HepG2 (cell line): ENCODE results near the gene USE1. TPM values are rescaled to one million over a fixed set of nuclear protein-coding genes. Genes with fewer than 3 reads are reported as not detected.

Experiments used
- IKZF1 ChIP-seq: fragments of 450-650 bp; IDR thresholded peaks from 2 replicates; pipeline ENCODE4 v1.7.1; 2016
- MTERF4 ChIP-seq: sonication (generic); formaldehyde crosslinking; IDR thresholded peaks from 2 replicates; pipeline ENCODE4 v1.8.0; 2023; ENCODE audit warnings: mild to moderate bottlenecking, missing genetic modification reagents
- PATZ1 ChIP-seq: sonication (generic); formaldehyde crosslinking; IDR thresholded peaks from 2 replicates; pipeline ENCODE4 v1.4.0; 2020; ENCODE audit warnings: missing genetic modification reagents
- PAXIP1 ChIP-seq: sonication (generic); formaldehyde crosslinking; conservative IDR thresholded peaks from 2 replicates; pipeline ENCODE4 v1.4.0; 2020; ENCODE audit warnings: mild to moderate bottlenecking, missing genetic modification reagents, moderate library complexity
- ZHX1 ChIP-seq: sonication (generic); formaldehyde crosslinking; IDR thresholded peaks from 2 replicates; pipeline ENCODE4 v1.8.1; 2022; ENCODE audit warnings: low read depth, mild to moderate bottlenecking, missing genetic modification reagents
- ZNF607 ChIP-seq: sonication (generic); formaldehyde crosslinking; IDR thresholded peaks from 2 replicates; pipeline ENCODE4 v1.5.1; 2020; ENCODE audit warnings: missing genetic modification reagents, mild to moderate bottlenecking, borderline replicate concordance
- ZNF646 ChIP-seq: sonication (generic); formaldehyde crosslinking; IDR thresholded peaks from 2 replicates; pipeline ENCODE4 v1.9.0; 2021; ENCODE audit warnings: mild to moderate bottlenecking, missing genetic modification reagents
- ZNF709 ChIP-seq: sonication (generic); formaldehyde crosslinking; IDR thresholded peaks from 2 replicates; pipeline ENCODE4 v1.5.0; 2020; ENCODE audit warnings: mild to moderate bottlenecking, missing genetic modification reagents
- ZNF784 ChIP-seq: sonication (generic); formaldehyde crosslinking; IDR thresholded peaks from 2 replicates; pipeline ENCODE4 v1.5.1; 2020; ENCODE audit warnings: missing genetic modification reagents, mild to moderate bottlenecking, borderline replicate concordance
- polyA plus RNA-seq, 8 experiments: library from polyadenylated mRNA; depleted of rRNA in 3 of 8; stranded (reverse) in 7 of 8; unstranded in 1 of 8; fragments of >200 nt; fragmentation: Illumina TruSeq in 4 of 8; extraction: Trizol in 4 of 8; gene quantifications; 2 replicates each; pipeline versions ENCODE4 v1.2.1 to v1.2.3, GENCODE V29; 2011 to 2016; ENCODE audit warnings: low read depth in 4 of 8, missing spikeins in 1 of 8, mixed read lengths in 1 of 8; ENCODE audit not compliant: insufficient read depth in 1 of 8
- total RNA-seq, 5 experiments: library from RNA; depleted of rRNA; stranded (reverse); fragments of >200 nt; fragmentation: Illumina TruSeq; extraction: Trizol; gene quantifications; 2 replicates each; pipeline ENCODE4 v1.2.3, GENCODE V29; 2016; ENCODE audit warnings: low read depth in 1 of 5

The USE1 gene
- total and polyA plus RNA-seq, 2 of the 13 experiments (the other 11 are each of a cell fraction or from before 2014, with no cell fraction given): 9.9 to 17.6 TPM

- TF ChIP-seq ZNF709 (CRISPR knock-in tag): peak; percentile 85; the same call in 1 of the 2 replicates
- TF ChIP-seq ZNF646 (CRISPR knock-in tag): 0 out of 2 replicates have a peak, but pooled peaks have one; percentile 28
- no peak for TF ChIP-seq IKZF1
- TF ChIP-seq PAXIP1: peak; percentile 12; the same call in 1 of the 2 replicates
- peak; percentile 51 for TF ChIP-seq PATZ1 (CRISPR knock-in tag)
- no peak; the same call in 1 of the 2 replicates for TF ChIP-seq MTERF4 (CRISPR knock-in tag)
- peak; percentile 93 for TF ChIP-seq ZHX1 (CRISPR knock-in tag)
- TF ChIP-seq ZNF607 (CRISPR knock-in tag): peak; percentile 86
- TF ChIP-seq ZNF784 (CRISPR knock-in tag): peak; percentile 74; the same call in 1 of the 2 replicates
These were observed at the start of gene USE1 (continued) for GRCh38 chr19:17215127-17215971.
